HCT116 (cell line): ENCODE results near the gene IFIT1. TPM values are rescaled to one million over a fixed set of nuclear protein-coding genes. Genes with fewer than 3 reads are reported as not detected.

Experiments used
- ATAC-seq: fragments of 200-7000 bp; cut with Tn5 transposase; 2 replicates; pipeline ENCODE4 v1.9.1; 2020; ENCODE audit warnings: mild to moderate bottlenecking, moderate library complexity
- BruUV-seq: library from RNA; stranded (reverse); fragments of 400-500 nt; replicated peaks from 2 replicates; lab custom pipeline; 2021; lab: Mats Ljungman, UMichigan
- CTCF ChIA-PET: fragments of 300-600 bp; sonication (Branson Sonifier 250); formaldehyde crosslinking; loops from one replicate; lab custom pipeline; 2021; ENCODE audit warnings: antibody characterized with exemption; lab: Charles Lee
- POLR2A ChIA-PET: fragments of 300-600, 350-600 bp; sonication (Branson Sonifier 250); formaldehyde crosslinking; loops from one replicate; lab custom pipeline; 2021; ENCODE audit warnings: antibody characterized with exemption; lab: Charles Lee
- RAD21 ChIA-PET, 2 experiments: fragments of 300-600 bp; sonication (Branson Sonifier 250); formaldehyde crosslinking; loops; one replicate each; lab custom pipeline; 2023; ENCODE audit warnings: low total read pairs in 2 of 2; ENCODE audit not compliant: uncharacterized antibody in 2 of 2, unreplicated experiment in 2 of 2, low non-redundant PET in 1 of 2; lab: Charles Lee
- DNase-seq: peaks from one replicate; pipeline ENCODE4 v3.0.0-alpha.2; 2010; ENCODE audit warnings: low read depth, low spot score
- H2AFZ ChIP-seq: fragments of 200-600 bp; shearing (Covaris generic), sonication (generic); 2 replicates; pipeline ENCODE4 v1.6.1; 2017; ENCODE audit warnings: low read depth, mixed run types, mixed read lengths, antibody characterized with exemption, low read length; ENCODE audit not compliant: poor library complexity, severe bottlenecking
- H3K27ac ChIP-seq: 2 replicates; pipeline ENCODE4 v1.5.1; 2012; ENCODE audit warnings: low read depth, low read length
- H3K27me3 ChIP-seq: fragments of 200-600 bp; sonication (generic); 2 replicates; pipeline ENCODE4 v1.6.1; 2016; ENCODE audit warnings: mixed run types, low read length, mixed read lengths; ENCODE audit not compliant: insufficient read depth
- H3K36me3 ChIP-seq, 2 experiments: fragments of 200-500 bp in 1 of 2; fragments of 200-600 bp in 1 of 2; sonication (Bioruptor generic) in 1 of 2; sonication (generic) in 1 of 2; 2 replicates each; pipeline versions ENCODE4 v1.5.1 to v1.6.1; 2014 to 2016; ENCODE audit warnings: low read length in 2 of 2, inconsistent platforms in 1 of 2, mixed read lengths in 1 of 2, mixed run types in 1 of 2; ENCODE audit not compliant: insufficient read depth in 2 of 2, control insufficient read depth in 1 of 2
- H3K4me1 ChIP-seq, 2 experiments: fragments of 200-600 bp in 1 of 2; sonication (generic) in 1 of 2; 2 replicates each; pipeline versions ENCODE4 v1.5.1 to v1.6.1; 2012 to 2017; ENCODE audit warnings: low read length in 2 of 2, inconsistent platforms in 1 of 2, mild to moderate bottlenecking in 1 of 2, mixed read lengths in 1 of 2, mixed run types in 1 of 2, moderate library complexity in 1 of 2; ENCODE audit not compliant: insufficient read depth in 2 of 2, control insufficient read depth in 1 of 2
- H3K4me2 ChIP-seq: fragments of 200-600 bp; sonication (generic); 2 replicates; pipeline ENCODE4 v1.6.1; 2017; ENCODE audit warnings: mixed run types, low read length, mixed read lengths
- H3K4me3 ChIP-seq, 2 experiments: fragments of 200-600 bp in 1 of 2; sonication (generic) in 1 of 2; replicated peaks in 1 of 2; 2 replicates each; pipeline ENCODE4 v1.5.1; 2011 to 2016; ENCODE audit warnings: low read length in 2 of 2, control low read depth in 1 of 2, low read depth in 1 of 2, mild to moderate bottlenecking in 1 of 2, mixed read lengths in 1 of 2, mixed run types in 1 of 2
- H3K79me2 ChIP-seq: fragments of 200-600 bp; sonication (generic); 2 replicates; pipeline ENCODE4 v1.6.1; 2017; ENCODE audit warnings: mild to moderate bottlenecking, mixed run types, low read length, moderate library complexity, mixed read lengths; ENCODE audit not compliant: insufficient read depth
- H3K9ac ChIP-seq: fragments of 200-600 bp; sonication (generic); 2 replicates; pipeline ENCODE4 v1.6.1; 2016; ENCODE audit warnings: low read length, mixed read lengths
- H3K9me2 ChIP-seq: fragments of 200-600 bp; sonication (generic), shearing (Covaris generic); 2 replicates; pipeline ENCODE4 v1.6.1; 2017; ENCODE audit warnings: mixed run types, mild to moderate bottlenecking, moderate library complexity; ENCODE audit not compliant: insufficient read depth
- H3K9me3 ChIP-seq, 2 experiments: fragments of 200-500 bp in 1 of 2; fragments of 200-600 bp in 1 of 2; sonication (Bioruptor generic) in 1 of 2; sonication (generic) in 1 of 2; 2 replicates each; pipeline ENCODE4 v1.6.1; 2014 to 2017; ENCODE audit warnings: low read length in 2 of 2, mixed read lengths in 2 of 2, inconsistent platforms in 1 of 2, low read depth in 1 of 2, mild to moderate bottlenecking in 1 of 2, mixed run types in 1 of 2, moderate library complexity in 1 of 2; ENCODE audit not compliant: control insufficient read depth in 1 of 2, insufficient read depth in 1 of 2
- H4K20me1 ChIP-seq: fragments of 200-600 bp; sonication (generic), shearing (Covaris generic); 2 replicates; pipeline ENCODE4 v1.6.1; 2017; ENCODE audit warnings: mixed run types, mild to moderate bottlenecking, moderate library complexity; ENCODE audit not compliant: insufficient read depth
- CBX3 ChIP-seq: IDR thresholded peaks from 2 replicates; pipeline ENCODE4 v1.6.1; 2012; ENCODE audit warnings: low read depth
- CEBPB ChIP-seq: IDR thresholded peaks from 2 replicates; pipeline ENCODE4 v1.6.1; 2012; ENCODE audit warnings: low read depth
- EGR1 ChIP-seq: IDR thresholded peaks from 2 replicates; pipeline ENCODE4 v1.6.1; 2012; ENCODE audit warnings: low read depth
- FOSL1 ChIP-seq: IDR thresholded peaks from 2 replicates; pipeline ENCODE4 v1.6.1; 2012; ENCODE audit warnings: low read depth
- SP1 ChIP-seq: IDR thresholded peaks from 2 replicates; pipeline ENCODE4 v1.6.1; 2012; ENCODE audit warnings: low read depth
- YY1 ChIP-seq: IDR thresholded peaks from 2 replicates; pipeline ENCODE4 v1.6.1; 2011; ENCODE audit warnings: low read length, low read depth, moderate library complexity, mild to moderate bottlenecking; ENCODE audit not compliant: insufficient replicate concordance; ENCODE audit errors: extremely low read depth
- ZFX ChIP-seq: fragments of 450-650 bp; IDR thresholded peaks from 2 replicates; pipeline ENCODE4 v1.6.1; 2017
- intact Hi-C: fragments of 100-400 bp; cut with micrococcal nuclease; formaldehyde crosslinking; loops from 2 replicates; pipeline ENCODE4 v1.10.0; 2022
- total RNA-seq: library from RNA; stranded (reverse); gene quantifications from one replicate; pipeline ENCODE4 v1.2.1, GENCODE V29; 2021; ENCODE audit not compliant: unreplicated experiment
- TF ChIP-seq, protein P1 (sequence below): IDR thresholded peaks from 2 replicates; pipeline ENCODE4 v1.6.1; 2011; ENCODE audit warnings: mild to moderate bottlenecking, low read length, moderate library complexity; ENCODE audit not compliant: insufficient replicate concordance; ENCODE audit errors: extremely low read depth
- TF ChIP-seq, protein P2 (sequence below): IDR thresholded peaks from 2 replicates; pipeline ENCODE4 v1.6.1; 2012

Gene IFIT1
- total RNA-seq, 1 experiment from 2014 or later: 3.6 TPM

DNA sequence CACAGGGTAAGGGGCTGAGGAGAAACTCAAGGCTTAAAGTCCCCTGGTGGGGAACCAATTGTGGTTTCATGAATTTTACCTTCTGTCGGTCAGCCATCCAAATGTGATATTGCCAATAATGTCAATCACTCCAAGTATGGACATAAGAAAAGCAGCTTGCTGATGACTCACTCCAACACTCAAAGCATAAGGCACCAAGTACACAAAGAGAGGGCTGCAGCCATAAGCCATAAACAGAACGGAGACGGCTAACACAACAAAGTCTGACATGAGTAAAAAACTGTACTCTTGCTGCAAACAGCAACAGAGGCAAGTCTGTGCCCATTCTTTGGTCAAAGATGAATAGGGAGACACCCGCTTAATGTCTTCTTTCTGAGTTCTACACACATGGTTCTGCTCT lies 46.1 kb downstream of the IFIT1 start:
- Histone ChIP-seq H3K9ac (no peak overlapping the region), H3K4me1 (no peaks in the 10 kb centered on the region), H4K20me1 (no peaks in the 10 kb centered on the region), H3K27ac (no peak overlapping the region), H3K27me3 (no peaks in the 10 kb centered on the region), H3K9me3 (no peaks in the 10 kb centered on the region), H3K9me2 (no peaks in the 10 kb centered on the region), H3K79me2 (no peaks in the 10 kb centered on the region), H3K4me2 (no peak overlapping the region), H3K36me3 (no peaks in the 10 kb centered on the region), H2AFZ (no peak overlapping the region), H3K4me3 (no peak overlapping the region)
- TF ChIP-seq ZFX (no peak), FOSL1 (no peak), CEBPB (no peak), CBX3 (no peak), SP1 (no peak), EGR1 (no peak), YY1 (no peak)
- TF ChIP-seq, protein P1, sequence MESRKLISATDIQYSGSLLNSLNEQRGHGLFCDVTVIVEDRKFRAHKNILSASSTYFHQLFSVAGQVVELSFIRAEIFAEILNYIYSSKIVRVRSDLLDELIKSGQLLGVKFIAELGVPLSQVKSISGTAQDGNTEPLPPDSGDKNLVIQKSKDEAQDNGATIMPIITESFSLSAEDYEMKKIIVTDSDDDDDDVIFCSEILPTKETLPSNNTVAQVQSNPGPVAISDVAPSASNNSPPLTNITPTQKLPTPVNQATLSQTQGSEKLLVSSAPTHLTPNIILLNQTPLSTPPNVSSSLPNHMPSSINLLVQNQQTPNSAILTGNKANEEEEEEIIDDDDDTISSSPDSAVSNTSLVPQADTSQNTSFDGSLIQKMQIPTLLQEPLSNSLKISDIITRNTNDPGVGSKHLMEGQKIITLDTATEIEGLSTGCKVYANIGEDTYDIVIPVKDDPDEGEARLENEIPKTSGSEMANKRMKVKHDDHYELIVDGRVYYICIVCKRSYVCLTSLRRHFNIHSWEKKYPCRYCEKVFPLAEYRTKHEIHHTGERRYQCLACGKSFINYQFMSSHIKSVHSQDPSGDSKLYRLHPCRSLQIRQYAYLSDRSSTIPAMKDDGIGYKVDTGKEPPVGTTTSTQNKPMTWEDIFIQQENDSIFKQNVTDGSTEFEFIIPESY: no peak
- TF ChIP-seq, protein P2, sequence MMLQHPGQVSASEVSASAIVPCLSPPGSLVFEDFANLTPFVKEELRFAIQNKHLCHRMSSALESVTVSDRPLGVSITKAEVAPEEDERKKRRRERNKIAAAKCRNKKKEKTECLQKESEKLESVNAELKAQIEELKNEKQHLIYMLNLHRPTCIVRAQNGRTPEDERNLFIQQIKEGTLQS: no peak
- DNase-seq: no peak
- POLR2A ChIA-PET: no interaction called here
- intact Hi-C loops: no loop called here
- RAD21 ChIA-PET: no interaction called here
- BruUV-seq: no TSS peak
- ATAC-seq: no peak
- CTCF ChIA-PET: no interaction called here
